PFSK-1 (cell line): ENCODE data around the gene HPD.

ENCODE experiments used
- FOXP2 ChIP-seq: optimal IDR thresholded peaks from 2 replicates; pipeline ENCODE3; 2011; ENCODE audit warnings: borderline replicate concordance, control low read depth, inconsistent platforms; ENCODE audit not compliant: insufficient read depth; ENCODE audit errors: extremely low read length, extremely low read depth
- POLR2AphosphoS5 ChIP-seq: IDR thresholded peaks from 2 replicates; pipeline ENCODE4 v1.6.1; 2012; ENCODE audit warnings: low read depth, mild to moderate bottlenecking, control low read depth, low read length, moderate library complexity
- SIN3A ChIP-seq: IDR thresholded peaks from 2 replicates; pipeline ENCODE4 v1.6.1; 2012; ENCODE audit warnings: mild to moderate bottlenecking, low read length, moderate library complexity, borderline replicate concordance; ENCODE audit not compliant: insufficient read depth
- TAF1 ChIP-seq: IDR thresholded peaks from 2 replicates; pipeline ENCODE4 v1.6.1; 2012; ENCODE audit warnings: low read length, control low read depth, borderline replicate concordance; ENCODE audit not compliant: insufficient read depth
- TF ChIP-seq, protein P1 (sequence below), 2 experiments: IDR thresholded peaks; 2 replicates each; pipeline versions ENCODE4 v1.6.1 to v1.8.0; 2011 to 2012; ENCODE audit warnings: low read depth in 2 of 2, low read length in 2 of 2, control low read depth in 1 of 2, inconsistent platforms in 1 of 2, mild to moderate bottlenecking in 1 of 2, moderate library complexity in 1 of 2; ENCODE audit not compliant: insufficient read depth in 1 of 2

Gene HPD

DNA sequence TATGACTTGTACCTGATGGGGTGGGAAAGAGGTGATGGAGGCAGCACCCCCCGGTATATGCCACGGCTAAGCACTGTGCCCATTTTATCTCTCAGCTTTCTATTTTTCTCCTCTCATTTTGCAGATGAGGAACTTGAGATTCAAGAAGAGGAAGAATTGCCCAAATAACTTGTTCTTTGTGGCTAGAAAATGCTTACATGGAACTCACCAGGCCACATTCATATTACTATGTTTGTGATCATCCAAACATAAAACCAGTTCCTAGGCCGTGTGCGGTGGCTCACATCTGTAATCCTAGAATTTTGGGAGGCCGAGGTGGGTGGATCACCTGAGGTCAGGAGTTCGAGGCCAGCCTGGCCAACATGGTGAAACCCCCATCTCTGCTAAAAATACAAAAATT lies 15.4 kb upstream of the HPD start:
- TF ChIP-seq SIN3A: no peak
- TF ChIP-seq POLR2AphosphoS5: no peak
- no peak for TF ChIP-seq FOXP2
- TF ChIP-seq, protein P1, sequence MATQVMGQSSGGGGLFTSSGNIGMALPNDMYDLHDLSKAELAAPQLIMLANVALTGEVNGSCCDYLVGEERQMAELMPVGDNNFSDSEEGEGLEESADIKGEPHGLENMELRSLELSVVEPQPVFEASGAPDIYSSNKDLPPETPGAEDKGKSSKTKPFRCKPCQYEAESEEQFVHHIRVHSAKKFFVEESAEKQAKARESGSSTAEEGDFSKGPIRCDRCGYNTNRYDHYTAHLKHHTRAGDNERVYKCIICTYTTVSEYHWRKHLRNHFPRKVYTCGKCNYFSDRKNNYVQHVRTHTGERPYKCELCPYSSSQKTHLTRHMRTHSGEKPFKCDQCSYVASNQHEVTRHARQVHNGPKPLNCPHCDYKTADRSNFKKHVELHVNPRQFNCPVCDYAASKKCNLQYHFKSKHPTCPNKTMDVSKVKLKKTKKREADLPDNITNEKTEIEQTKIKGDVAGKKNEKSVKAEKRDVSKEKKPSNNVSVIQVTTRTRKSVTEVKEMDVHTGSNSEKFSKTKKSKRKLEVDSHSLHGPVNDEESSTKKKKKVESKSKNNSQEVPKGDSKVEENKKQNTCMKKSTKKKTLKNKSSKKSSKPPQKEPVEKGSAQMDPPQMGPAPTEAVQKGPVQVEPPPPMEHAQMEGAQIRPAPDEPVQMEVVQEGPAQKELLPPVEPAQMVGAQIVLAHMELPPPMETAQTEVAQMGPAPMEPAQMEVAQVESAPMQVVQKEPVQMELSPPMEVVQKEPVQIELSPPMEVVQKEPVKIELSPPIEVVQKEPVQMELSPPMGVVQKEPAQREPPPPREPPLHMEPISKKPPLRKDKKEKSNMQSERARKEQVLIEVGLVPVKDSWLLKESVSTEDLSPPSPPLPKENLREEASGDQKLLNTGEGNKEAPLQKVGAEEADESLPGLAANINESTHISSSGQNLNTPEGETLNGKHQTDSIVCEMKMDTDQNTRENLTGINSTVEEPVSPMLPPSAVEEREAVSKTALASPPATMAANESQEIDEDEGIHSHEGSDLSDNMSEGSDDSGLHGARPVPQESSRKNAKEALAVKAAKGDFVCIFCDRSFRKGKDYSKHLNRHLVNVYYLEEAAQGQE (IDR thresholded peaks at IDR 0.05; ENCODE audit: insufficient read depth in 1 of 2, low read depth in 2 of 2, low read length in 2 of 2): no peak
- TF ChIP-seq TAF1: no peak

DNA sequence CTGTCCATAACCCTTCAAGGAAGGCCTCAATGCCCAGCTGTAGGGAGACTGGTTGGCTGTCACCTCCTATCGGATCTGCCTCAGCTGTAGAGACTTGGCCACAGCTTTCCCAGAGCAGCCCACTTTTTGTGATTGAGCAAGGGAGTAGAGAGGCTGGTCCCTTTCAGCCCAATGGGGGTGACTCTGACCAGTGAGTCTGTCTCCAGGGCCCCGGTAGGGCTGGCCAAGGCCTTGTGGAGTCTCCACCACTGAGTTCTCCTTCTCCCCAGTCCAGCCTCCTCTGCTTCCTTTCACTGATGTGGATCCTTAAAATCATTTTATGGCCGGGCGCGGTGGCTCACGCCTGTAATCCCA lies 14.5 kb upstream of the HPD start:
- TF ChIP-seq SIN3A: no peak
- TF ChIP-seq TAF1: no peak
- TF ChIP-seq, protein P1 (IDR thresholded peaks at IDR 0.05; ENCODE audit: insufficient read depth in 1 of 2, low read depth in 2 of 2, low read length in 2 of 2): no peak
- TF ChIP-seq POLR2AphosphoS5: no peak
- TF ChIP-seq FOXP2: no peak

DNA sequence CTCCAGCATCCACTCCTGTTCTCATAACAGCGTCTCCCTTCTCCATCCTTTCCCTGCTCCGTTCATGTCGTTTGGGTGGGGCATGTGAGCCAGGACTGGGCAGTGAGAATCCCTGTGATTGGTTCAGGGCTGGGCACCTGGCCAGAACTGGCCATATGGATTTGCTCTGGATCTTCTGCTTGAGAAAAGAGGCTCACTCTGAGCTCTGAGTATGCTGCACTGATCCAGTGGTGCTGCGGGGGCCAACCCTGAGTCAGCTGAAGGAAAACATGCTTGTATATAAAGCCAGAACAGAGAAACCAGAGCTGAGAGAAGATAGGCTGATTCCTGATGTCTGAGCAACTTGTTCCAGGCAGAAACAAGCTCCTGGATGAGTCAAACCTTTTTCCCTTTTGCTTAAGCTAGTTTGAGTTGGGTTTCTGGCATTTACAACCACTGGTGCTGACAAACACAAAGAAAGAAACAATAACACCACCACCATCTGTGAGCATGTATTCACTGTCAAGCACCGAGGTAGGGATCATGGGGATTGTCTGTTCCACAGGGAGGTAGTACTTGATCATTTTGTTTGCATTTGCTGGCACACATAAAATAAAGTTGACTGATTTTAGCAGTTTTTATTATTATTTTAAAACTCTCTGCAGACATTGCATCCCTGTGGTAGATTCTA lies 14.0 kb upstream of the HPD start:
- TF ChIP-seq SIN3A: no peak

DNA sequence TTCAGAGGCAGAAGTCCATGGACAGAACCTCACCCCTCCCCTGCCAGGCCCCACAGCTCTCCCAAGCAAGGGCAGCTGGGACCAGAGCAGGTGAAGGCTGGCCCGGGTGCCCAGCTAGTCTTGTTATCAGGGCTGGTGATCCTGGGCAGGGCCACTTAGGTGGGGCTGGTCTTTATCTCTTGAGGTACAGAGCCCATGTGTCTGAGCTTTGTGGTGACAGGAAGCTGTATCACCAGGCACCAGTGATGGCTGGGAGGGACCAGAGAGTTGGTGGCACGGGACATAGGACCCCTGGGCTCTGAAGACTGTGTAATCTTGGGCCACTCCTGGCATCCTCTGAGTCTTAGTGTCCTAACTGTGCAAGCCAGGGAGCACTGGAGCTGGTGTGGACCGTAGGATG lies 12.8 kb upstream of the HPD start:
- TF ChIP-seq, protein P1 (IDR thresholded peaks at IDR 0.05; ENCODE audit: insufficient read depth in 1 of 2, low read depth in 2 of 2, low read length in 2 of 2): no peak
- TF ChIP-seq SIN3A (no peak), POLR2AphosphoS5 (no peak), TAF1 (no peak), FOXP2 (no peak)

DNA sequence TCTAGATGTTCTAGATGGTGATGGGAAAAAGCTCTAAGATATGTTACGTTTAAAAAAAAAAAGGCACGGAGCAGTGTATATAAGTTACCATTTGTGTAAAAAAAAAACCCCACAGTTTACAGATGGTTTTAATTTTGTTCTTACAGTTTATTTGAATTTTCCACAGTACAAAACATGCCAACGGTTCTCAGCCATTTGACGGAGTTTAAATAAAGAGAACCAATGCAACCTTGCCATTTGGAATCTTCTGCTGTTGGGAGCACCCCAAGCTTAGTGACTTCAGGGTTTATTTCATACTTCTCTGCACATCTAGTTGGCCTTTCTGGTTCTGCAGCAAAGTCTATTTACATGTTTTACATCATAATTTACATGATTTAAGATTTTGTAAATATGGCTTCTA lies 7.7 kb upstream of the HPD start:
- TF ChIP-seq, protein P1 (IDR thresholded peaks at IDR 0.05; ENCODE audit: insufficient read depth in 1 of 2, low read depth in 2 of 2, low read length in 2 of 2): no peak
- TF ChIP-seq FOXP2 (no peak), POLR2AphosphoS5 (no peak), TAF1 (no peak), SIN3A (no peak)
